ENCODE measurements around the gene IFNAR1. TPM values are rescaled to one million over a fixed set of nuclear protein-coding genes. Genes with fewer than 3 reads are reported as not detected.

IFNAR1 gene
- total RNA-seq, 1 experiment from 2014 or later, result 20.5 TPM

GRCh38 chr21:33313183-33313582, 11.6 kb upstream of the IFNAR1 start:
- POLR2A ChIA-PET, result no interaction called here

GRCh38 chr21:33313611-33314010, 11.2 kb upstream of the IFNAR1 start:
- CTCF ChIA-PET, result no interaction called here

More at GRCh38 chr21:33313183-33313582, 11.6 kb upstream of the IFNAR1 start:
- CTCF ChIA-PET, result no interaction called here
- Histone ChIP-seq H3K36me3 (ENCODE audit: control insufficient read depth in 1 of 2, insufficient read depth in 2 of 2, low read length in 2 of 2) (no peaks in the 10 kb centered on the region), H3K9me3 (ENCODE audit: control insufficient read depth in 1 of 2, insufficient read depth in 1 of 2, low read depth in 1 of 2, low read length in 2 of 2) (no peaks in the 10 kb centered on the region; a peak in 1 of 4 replicates), H3K27ac (ENCODE audit: low read depth, low read length) (no peak overlapping the region), H3K9ac (ENCODE audit: low read length) (no peak overlapping the region), H4K20me1 (ENCODE audit: insufficient read depth) (no peaks in the 10 kb centered on the region), H3K4me1 (ENCODE audit: control insufficient read depth in 1 of 2, insufficient read depth in 2 of 2, low read length in 2 of 2) (no peaks in the 10 kb centered on the region), H3K27me3 (ENCODE audit: insufficient read depth, low read length) (no peaks in the 10 kb centered on the region), H3K4me2 (ENCODE audit: low read length) (no peak overlapping the region), H3K9me2 (ENCODE audit: insufficient read depth) (no peaks in the 10 kb centered on the region), H2AFZ (ENCODE audit: low read depth, low read length, poor library complexity, severe bottlenecking) (no peak overlapping the region), H3K79me2 (ENCODE audit: insufficient read depth, low read length) (no peaks in the 10 kb centered on the region), H3K4me3 (replicated peaks in 1 of 2; ENCODE audit: low read depth in 1 of 2, low read length in 2 of 2) (no peak overlapping the region)
- DNase-seq (ENCODE audit: low read depth, low spot score) (no peak), ATAC-seq (no peak)
- intact Hi-C loops (cut with micrococcal nuclease), result no loop called here
- no TSS peak for BruUV-seq (replicated peaks)
- TF ChIP-seq FOSL1 (IDR thresholded peaks at IDR 0.05; ENCODE audit: low read depth) (no peak), CBX3 (IDR thresholded peaks at IDR 0.05; ENCODE audit: low read depth) (no peak), ATF3 (IDR thresholded peaks at IDR 0.05) (no peak), ZNF274 (IDR thresholded peaks at IDR 0.05; ENCODE audit: low read depth, low read length) (no peak), ZFX (IDR thresholded peaks at IDR 0.05) (no peak), SP1 (IDR thresholded peaks at IDR 0.05; ENCODE audit: low read depth) (no peak)
- TF ChIP-seq, protein P1, sequence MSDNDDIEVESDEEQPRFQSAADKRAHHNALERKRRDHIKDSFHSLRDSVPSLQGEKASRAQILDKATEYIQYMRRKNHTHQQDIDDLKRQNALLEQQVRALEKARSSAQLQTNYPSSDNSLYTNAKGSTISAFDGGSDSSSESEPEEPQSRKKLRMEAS (IDR thresholded peaks at IDR 0.05), result no peak
- RAD21 ChIA-PET (ENCODE audit: low non-redundant PET in 1 of 2, low total read pairs in 2 of 2, uncharacterized antibody in 2 of 2, unreplicated experiment in 2 of 2), result no interaction called here

More at GRCh38 chr21:33313611-33314010, 11.2 kb upstream of the IFNAR1 start:
- intact Hi-C loops (cut with micrococcal nuclease), result no loop called here
- Histone ChIP-seq H3K9me2 (ENCODE audit: insufficient read depth) (no peaks in the 10 kb centered on the region), H3K79me2 (ENCODE audit: insufficient read depth, low read length) (no peaks in the 10 kb centered on the region), H3K36me3 (ENCODE audit: control insufficient read depth in 1 of 2, insufficient read depth in 2 of 2, low read length in 2 of 2) (no peaks in the 10 kb centered on the region), H3K27me3 (ENCODE audit: insufficient read depth, low read length) (no peaks in the 10 kb centered on the region), H3K9me3 (ENCODE audit: control insufficient read depth in 1 of 2, insufficient read depth in 1 of 2, low read depth in 1 of 2, low read length in 2 of 2) (no peaks in the 10 kb centered on the region; a peak in 1 of 4 replicates), H3K4me2 (ENCODE audit: low read length) (no peak overlapping the region), H2AFZ (ENCODE audit: low read depth, low read length, poor library complexity, severe bottlenecking) (no peak overlapping the region), H4K20me1 (ENCODE audit: insufficient read depth) (no peaks in the 10 kb centered on the region), H3K27ac (ENCODE audit: low read depth, low read length) (no peak overlapping the region), H3K4me3 (replicated peaks in 1 of 2; ENCODE audit: low read depth in 1 of 2, low read length in 2 of 2) (no peak overlapping the region), H3K9ac (ENCODE audit: low read length) (no peak overlapping the region), H3K4me1 (ENCODE audit: control insufficient read depth in 1 of 2, insufficient read depth in 2 of 2, low read length in 2 of 2) (no peaks in the 10 kb centered on the region)
- POLR2A ChIA-PET, result no interaction called here
- no peak for TF ChIP-seq CEBPB (IDR thresholded peaks at IDR 0.05; ENCODE audit: low read depth)
- no peak for TF ChIP-seq ZNF274 (IDR thresholded peaks at IDR 0.05; ENCODE audit: low read depth, low read length)
- TF ChIP-seq JUND (IDR thresholded peaks at IDR 0.05), result no peak
- no peak for TF ChIP-seq YY1 (IDR thresholded peaks at IDR 0.05; ENCODE audit: extremely low read depth, insufficient replicate concordance, low read depth, low read length)
- TF ChIP-seq, protein P2, sequence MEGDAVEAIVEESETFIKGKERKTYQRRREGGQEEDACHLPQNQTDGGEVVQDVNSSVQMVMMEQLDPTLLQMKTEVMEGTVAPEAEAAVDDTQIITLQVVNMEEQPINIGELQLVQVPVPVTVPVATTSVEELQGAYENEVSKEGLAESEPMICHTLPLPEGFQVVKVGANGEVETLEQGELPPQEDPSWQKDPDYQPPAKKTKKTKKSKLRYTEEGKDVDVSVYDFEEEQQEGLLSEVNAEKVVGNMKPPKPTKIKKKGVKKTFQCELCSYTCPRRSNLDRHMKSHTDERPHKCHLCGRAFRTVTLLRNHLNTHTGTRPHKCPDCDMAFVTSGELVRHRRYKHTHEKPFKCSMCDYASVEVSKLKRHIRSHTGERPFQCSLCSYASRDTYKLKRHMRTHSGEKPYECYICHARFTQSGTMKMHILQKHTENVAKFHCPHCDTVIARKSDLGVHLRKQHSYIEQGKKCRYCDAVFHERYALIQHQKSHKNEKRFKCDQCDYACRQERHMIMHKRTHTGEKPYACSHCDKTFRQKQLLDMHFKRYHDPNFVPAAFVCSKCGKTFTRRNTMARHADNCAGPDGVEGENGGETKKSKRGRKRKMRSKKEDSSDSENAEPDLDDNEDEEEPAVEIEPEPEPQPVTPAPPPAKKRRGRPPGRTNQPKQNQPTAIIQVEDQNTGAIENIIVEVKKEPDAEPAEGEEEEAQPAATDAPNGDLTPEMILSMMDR (IDR thresholded peaks at IDR 0.05 in 2 of 3, conservative IDR thresholded peaks at IDR 0.05 in 1 of 3; ENCODE audit: borderline replicate concordance in 1 of 3, insufficient read depth in 1 of 3, low read depth in 2 of 3, low read length in 2 of 3), result no peak
- TF ChIP-seq ZFX (IDR thresholded peaks at IDR 0.05), result no peak
- TF ChIP-seq ATF3 (IDR thresholded peaks at IDR 0.05), result no peak
- TF ChIP-seq EZH2phosphoT487 (IDR thresholded peaks at IDR 0.05; ENCODE audit: borderline replicate concordance), result no peak
- no TSS peak for BruUV-seq (replicated peaks)
- RAD21 ChIA-PET (ENCODE audit: low non-redundant PET in 1 of 2, low total read pairs in 2 of 2, uncharacterized antibody in 2 of 2, unreplicated experiment in 2 of 2), result no interaction called here
- no peak for DNase-seq (ENCODE audit: low read depth, low spot score)
- no peak for ATAC-seq
